Duodenal mucosa (tissue), 2 donors: ENCODE data around the gene AATF.

ENCODE experiments used
- H3K27ac ChIP-seq: one replicate; pipeline ENCODE4 v1.7.0; 2013; ENCODE audit warnings: low read depth, low read length
- H3K27me3 ChIP-seq, 2 donors: one replicate each; pipeline ENCODE4 v1.7.0; 2013; ENCODE audit warnings: low read length in 2 of 2, control low read depth in 1 of 2; ENCODE audit not compliant: insufficient read depth in 2 of 2, control insufficient read depth in 1 of 2
- H3K36me3 ChIP-seq, 2 donors: one replicate each; pipeline ENCODE4 v1.7.0; 2013; ENCODE audit warnings: low read length in 2 of 2, control low read depth in 1 of 2; ENCODE audit not compliant: insufficient read depth in 2 of 2, control insufficient read depth in 1 of 2
- H3K4me1 ChIP-seq, 2 donors: one replicate each; pipeline ENCODE4 v1.7.0; 2013; ENCODE audit warnings: low read length in 2 of 2, control low read depth in 1 of 2; ENCODE audit not compliant: insufficient read depth in 2 of 2, control insufficient read depth in 1 of 2
- H3K4me3 ChIP-seq, 2 donors: one replicate each; pipeline ENCODE4 v1.7.0; 2013; ENCODE audit warnings: low read length in 2 of 2, low read depth in 1 of 2
- H3K9ac ChIP-seq, 2 donors: one replicate each; pipeline ENCODE4 v1.7.0; 2013; ENCODE audit warnings: low read length in 2 of 2, low read depth in 1 of 2
- H3K9me3 ChIP-seq, 2 donors: one replicate each; pipeline ENCODE4 v1.7.0; 2013; ENCODE audit warnings: low read length in 2 of 2, control low read depth in 1 of 2; ENCODE audit not compliant: control insufficient read depth in 1 of 2

AATF gene

GRCh38 chr17:37043201-37043600 is 94.4 kb downstream of the AATF start:
- Histone ChIP-seq H3K27ac (no peak overlapping the region), H3K9ac (no peak overlapping the region), H3K27me3 (no peaks in the 10 kb centered on the region), H3K4me1 (peaks cover 4% of the 10 kb centered on the region in 2 donors), H3K9me3 (no peaks in the 10 kb centered on the region), H3K36me3 (peaks cover 0 to 21% of the 10 kb centered on the region in 2 donors), H3K4me3 (no peak overlapping the region)

- Histone ChIP-seq H3K27ac (no peak overlapping the region), H3K4me3 (no peak overlapping the region), H3K4me1 (peaks cover 5 to 7% of the 10 kb centered on the region in 2 donors), H3K27me3 (no peaks in the 10 kb centered on the region), H3K36me3 (peaks cover 0 to 18% of the 10 kb centered on the region in 2 donors), H3K9ac (no peak overlapping the region), H3K9me3 (no peaks in the 10 kb centered on the region)
These were observed 96.7 kb downstream of the AATF start for GRCh38 chr17:37045351-37045922.

- Histone ChIP-seq H3K4me1 (peaks cover 19 to 24% of the 10 kb centered on the region in 2 donors), H3K9ac (no peak overlapping the region), H3K27me3 (no peaks in the 10 kb centered on the region), H3K9me3 (no peaks in the 10 kb centered on the region), H3K36me3 (peaks cover 0 to 20% of the 10 kb centered on the region in 2 donors), H3K27ac (no peak overlapping the region), H3K4me3 (no peak overlapping the region)
These were observed 98.9 kb downstream of the AATF start for GRCh38 chr17:37047631-37048104.

- H3K4me3 ChIP-seq = peak overlapping the region in 1 of 2 donors; percentile 12
- peaks cover 0 to 16% of the 10 kb centered on the region in 2 donors for H3K36me3 ChIP-seq
These were observed 100.1 kb downstream of the AATF start for GRCh38 chr17:37048811-37049210.

GRCh38 chr17:37050920-37051319 is 102.2 kb downstream of the AATF start:
- no peak overlapping the region for H3K4me3 ChIP-seq
- peaks cover 0 to 13% of the 10 kb centered on the region in 2 donors for H3K36me3 ChIP-seq
- no peaks in the 10 kb centered on the region for H3K27me3 ChIP-seq
- H3K4me1 ChIP-seq = peaks cover 21 to 26% of the 10 kb centered on the region in 2 donors
- H3K9ac ChIP-seq = no peak overlapping the region
- H3K9me3 ChIP-seq = no peaks in the 10 kb centered on the region
- H3K27ac ChIP-seq = no peak overlapping the region

More at GRCh38 chr17:37048811-37049210, 100.1 kb downstream of the AATF start:
- H3K27ac ChIP-seq = no peak overlapping the region
- no peak overlapping the region for H3K9ac ChIP-seq
- no peaks in the 10 kb centered on the region for H3K27me3 ChIP-seq
- no peaks in the 10 kb centered on the region for H3K9me3 ChIP-seq
- H3K4me1 ChIP-seq = peaks cover 21 to 26% of the 10 kb centered on the region in 2 donors

GRCh38 chr17:37051381-37051780 is 102.6 kb downstream of the AATF start:
- H3K36me3 ChIP-seq = peaks cover 0 to 17% of the 10 kb centered on the region in 2 donors
- H3K27me3 ChIP-seq = no peaks in the 10 kb centered on the region
- no peaks in the 10 kb centered on the region for H3K9me3 ChIP-seq
- H3K4me1 ChIP-seq = peaks cover 21 to 26% of the 10 kb centered on the region in 2 donors
- H3K27ac ChIP-seq = no peak overlapping the region
- H3K9ac ChIP-seq = no peak overlapping the region
- peak overlapping the region in 1 of 2 donors; percentile 1 for H3K4me3 ChIP-seq

GRCh38 chr17:37051833-37052232 is 103.1 kb downstream of the AATF start:
- H3K9ac ChIP-seq = no peak overlapping the region
- H3K36me3 ChIP-seq = peaks cover 2 to 22% of the 10 kb centered on the region in 2 donors
- H3K4me3 ChIP-seq = no peak overlapping the region
- no peaks in the 10 kb centered on the region for H3K9me3 ChIP-seq
- H3K4me1 ChIP-seq = peaks cover 21 to 26% of the 10 kb centered on the region in 2 donors
- H3K27me3 ChIP-seq = no peaks in the 10 kb centered on the region
- H3K27ac ChIP-seq = no peak overlapping the region

GRCh38 chr17:37052450-37052849 is 103.7 kb downstream of the AATF start:
- no peak overlapping the region for H3K4me3 ChIP-seq
- H3K36me3 ChIP-seq = peaks cover 4 to 25% of the 10 kb centered on the region in 2 donors
- no peaks in the 10 kb centered on the region for H3K9me3 ChIP-seq
- H3K27ac ChIP-seq = no peak overlapping the region
- peaks cover 21 to 26% of the 10 kb centered on the region in 2 donors for H3K4me1 ChIP-seq
- no peak overlapping the region for H3K9ac ChIP-seq
- H3K27me3 ChIP-seq = no peaks in the 10 kb centered on the region

GRCh38 chr17:37054894-37055293 is 106.1 kb downstream of the AATF start:
- Histone ChIP-seq H3K4me3 (no peak overlapping the region), H3K9ac (no peak overlapping the region), H3K4me1 (peaks cover 14 to 22% of the 10 kb centered on the region in 2 donors), H3K27me3 (no peaks in the 10 kb centered on the region), H3K36me3 (peaks cover 4 to 25% of the 10 kb centered on the region in 2 donors), H3K27ac (no peak overlapping the region), H3K9me3 (no peaks in the 10 kb centered on the region)

- no peaks in the 10 kb centered on the region for H3K9me3 ChIP-seq
- H3K4me1 ChIP-seq = peaks cover 10 to 12% of the 10 kb centered on the region in 2 donors
- no peak overlapping the region for H3K27ac ChIP-seq
- H3K4me3 ChIP-seq = no peak overlapping the region
- H3K9ac ChIP-seq = no peak overlapping the region
- H3K36me3 ChIP-seq = peaks cover 4 to 25% of the 10 kb centered on the region in 2 donors
- H3K27me3 ChIP-seq = no peaks in the 10 kb centered on the region
These were observed 107.9 kb downstream of the AATF start for GRCh38 chr17:37056622-37057021.
